Right ventricle myocardium superior (tissue), 1 donor: Measurements from ENCODE around the gene PTPRN2. TPM values are rescaled to one million over a fixed set of nuclear protein-coding genes. Genes with fewer than 3 reads are reported as not detected.

Experiments used
- ATAC-seq: fragments of 200-7000 bp; cut with Tn5 transposase; one replicate; pipeline ENCODE4 v1.9.1; 2020; ENCODE audit warnings: mild to moderate bottlenecking; ENCODE audit not compliant: poor library complexity
- DNase-seq: peaks from one replicate; pipeline ENCODE4 v3.0.0-alpha.2; 2020
- intact Hi-C: fragments of 100-400 bp; cut with DNase I; formaldehyde crosslinking; loops from one replicate; pipeline ENCODE4 v1.11.2; 2022
- total RNA-seq: library from RNA; stranded (reverse); fragmentation: NEBNext Ultra II Directional; extraction: Animal tissue kit (Norgen Biotek cat#: 25700); gene quantifications from one replicate; pipeline ENCODE4 v1.2.1, GENCODE V29; 2021
- donor health status: DM: no; HTN: yes; CAD: no; lungs with severe emphysema.

Gene PTPRN2
- total RNA-seq, 1 donor from 2014 or later: 1.2 TPM

GRCh38 chr7:157691586-157692459 is 895.8 kb downstream of the PTPRN2 start:
- DNase-seq (no peak), ATAC-seq (peak; percentile 19)
- intact Hi-C loops: no loop called here

- intact Hi-C loops: no loop called here
- DNase-seq (peak; percentile 72), ATAC-seq (peak; percentile 87)
These were observed 896.6 kb downstream of the PTPRN2 start for GRCh38 chr7:157690833-157691585.

- no peak for DNase-seq
- ATAC-seq: no peak
- intact Hi-C loops: no loop called here
These were observed 897.4 kb downstream of the PTPRN2 start for GRCh38 chr7:157690058-157690832.

GRCh38 chr7:157689269-157690057 is 898.2 kb downstream of the PTPRN2 start:
- intact Hi-C loops: no loop called here
- ATAC-seq: no peak
- DNase-seq: no peak

DNA sequence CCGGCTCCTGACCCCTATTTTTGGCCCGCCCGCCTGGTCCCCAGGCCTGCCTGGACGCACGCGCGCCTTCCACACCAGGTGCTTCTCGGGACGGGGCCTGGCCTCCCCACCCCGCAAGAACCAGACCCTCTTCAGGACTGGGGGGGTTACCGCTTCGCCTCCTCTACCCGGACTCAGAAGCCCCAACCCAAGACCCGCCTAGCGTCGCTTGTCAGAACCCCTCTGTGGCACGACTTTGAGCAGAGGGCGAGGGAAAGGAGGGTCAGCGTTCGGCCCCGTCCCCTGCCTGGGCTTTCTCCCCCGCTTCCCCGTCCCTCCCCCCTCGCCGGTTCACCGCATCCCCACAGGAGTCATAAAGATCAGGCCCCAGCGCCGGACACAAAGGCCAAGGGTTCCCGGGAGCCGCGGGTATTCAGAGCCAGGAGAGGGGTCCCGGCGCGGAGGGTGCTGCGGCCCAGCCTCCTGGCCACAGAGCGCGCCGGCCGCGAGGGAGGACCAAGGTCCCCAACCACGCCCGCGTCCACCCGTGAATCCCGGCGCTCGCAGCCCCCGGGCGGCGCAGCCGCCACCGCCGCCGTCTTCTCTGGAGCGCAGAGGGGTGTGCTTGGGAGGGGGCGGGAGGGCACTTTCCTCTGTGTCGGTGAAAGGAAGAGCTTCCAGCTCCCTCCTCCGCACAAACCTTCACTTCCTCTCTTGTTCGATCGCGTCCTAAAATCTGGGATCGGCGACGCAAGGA is 898.9 kb downstream of the PTPRN2 start:
- intact Hi-C loops: no loop called here

DNA sequence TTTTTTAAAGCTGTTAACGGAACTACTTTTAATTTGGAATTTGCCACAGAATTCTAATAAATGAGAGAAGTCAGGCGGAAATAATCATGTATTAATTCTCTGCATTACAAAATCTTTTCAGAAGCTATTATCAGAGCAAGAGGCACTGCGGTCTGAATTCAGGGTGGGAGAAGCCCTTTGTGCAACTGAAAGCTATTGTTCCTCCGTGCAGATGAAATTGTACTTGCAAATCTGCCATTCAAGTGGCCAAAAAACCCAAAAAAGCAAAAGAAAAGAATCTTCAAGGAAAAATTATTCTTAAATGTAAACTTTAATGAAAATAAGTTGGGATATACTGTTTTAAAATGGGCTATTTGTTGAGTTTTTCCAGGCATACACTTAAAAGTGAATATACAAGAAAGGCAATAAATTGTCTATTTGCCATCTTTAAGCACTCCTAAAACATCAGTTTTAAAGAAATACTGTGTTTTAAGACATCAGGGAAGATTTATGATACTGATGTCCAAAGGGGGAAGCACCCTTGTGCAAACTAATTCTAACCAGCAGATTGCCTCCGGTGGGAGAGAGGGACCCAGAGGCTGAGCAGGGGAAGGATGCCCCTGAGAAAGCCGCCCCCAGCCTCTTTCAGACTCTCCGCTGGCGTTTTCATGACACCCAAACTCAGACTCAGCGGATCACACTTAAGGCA is 899.6 kb downstream of the PTPRN2 start:
- intact Hi-C loops: no loop called here
- no peak for DNase-seq
- no peak for ATAC-seq

More for the DNA sequence above, 898.9 kb downstream of the PTPRN2 start:
- ATAC-seq (no peak), DNase-seq (peak; percentile 32)

DNA sequence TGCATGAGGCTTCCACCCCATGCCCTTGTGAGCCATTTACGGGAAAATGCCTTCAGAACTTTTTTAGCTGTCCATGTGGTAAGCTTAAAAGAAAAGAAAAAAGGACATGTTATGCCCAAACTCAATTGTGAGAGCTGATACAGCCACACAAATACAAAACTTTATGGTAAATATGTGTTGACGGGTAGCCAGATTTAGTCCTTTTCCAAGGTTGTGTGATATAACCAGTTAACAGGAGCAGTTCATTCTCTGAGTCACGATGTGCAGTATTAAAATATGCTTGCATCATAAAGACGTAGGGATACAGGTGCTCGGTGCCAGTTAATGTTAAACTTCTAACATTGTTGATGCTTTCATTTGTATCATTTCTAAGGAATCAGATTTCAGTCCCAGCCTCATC is 900.5 kb downstream of the PTPRN2 start:
- intact Hi-C loops: no loop called here
- ATAC-seq (no peak), DNase-seq (no peak)

- no peak for ATAC-seq
- intact Hi-C loops: no loop called here
These were observed 901.2 kb downstream of the PTPRN2 start for GRCh38 chr7:157686285-157686894.

DNA sequence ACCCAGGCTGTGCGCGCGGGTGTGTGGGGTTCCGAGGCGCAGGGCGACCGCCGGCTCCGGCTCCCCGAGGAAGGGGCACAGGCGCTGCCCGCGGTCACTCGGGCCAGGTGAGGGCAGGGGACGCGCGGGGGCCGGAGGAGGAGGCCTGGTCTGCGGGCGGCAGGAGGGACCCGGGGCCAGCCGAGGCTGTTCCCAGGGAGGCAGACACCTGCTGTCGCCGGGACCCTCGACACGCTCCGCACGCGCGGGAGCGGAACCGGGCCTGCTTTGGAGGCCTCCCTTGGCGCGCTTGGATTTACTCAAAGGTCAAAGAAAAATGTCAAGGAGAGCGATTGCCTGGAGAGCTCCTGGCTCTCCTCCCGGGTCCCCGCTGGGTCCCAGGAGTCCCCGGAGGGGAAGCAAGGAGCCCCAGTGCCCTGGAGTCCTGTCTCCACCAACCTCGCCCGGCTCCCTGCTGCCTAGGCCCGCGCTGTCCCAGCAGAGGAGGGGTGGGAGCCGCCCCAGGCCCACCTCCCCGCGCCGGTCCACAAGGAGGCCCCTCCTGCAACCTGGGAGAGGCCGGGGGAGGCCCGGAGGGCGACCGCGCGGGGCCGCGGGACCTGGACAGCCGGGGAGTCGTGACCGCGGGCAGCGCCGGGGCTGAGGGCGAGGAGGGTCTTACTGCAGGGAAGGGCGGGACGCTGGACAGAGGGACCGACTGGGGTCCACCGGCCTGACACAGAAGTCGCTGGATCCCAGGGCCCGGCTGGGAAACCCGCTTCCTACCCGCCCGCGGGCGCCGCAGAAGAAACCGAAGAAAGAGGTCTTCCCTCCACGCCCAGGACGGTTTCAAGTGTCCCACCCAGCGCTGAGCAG is 902.0 kb downstream of the PTPRN2 start:
- DNase-seq (peak; percentile 31), ATAC-seq (no peak)
- intact Hi-C loops: no loop called here

More at GRCh38 chr7:157686285-157686894, 901.2 kb downstream of the PTPRN2 start:
- no peak for DNase-seq

DNA sequence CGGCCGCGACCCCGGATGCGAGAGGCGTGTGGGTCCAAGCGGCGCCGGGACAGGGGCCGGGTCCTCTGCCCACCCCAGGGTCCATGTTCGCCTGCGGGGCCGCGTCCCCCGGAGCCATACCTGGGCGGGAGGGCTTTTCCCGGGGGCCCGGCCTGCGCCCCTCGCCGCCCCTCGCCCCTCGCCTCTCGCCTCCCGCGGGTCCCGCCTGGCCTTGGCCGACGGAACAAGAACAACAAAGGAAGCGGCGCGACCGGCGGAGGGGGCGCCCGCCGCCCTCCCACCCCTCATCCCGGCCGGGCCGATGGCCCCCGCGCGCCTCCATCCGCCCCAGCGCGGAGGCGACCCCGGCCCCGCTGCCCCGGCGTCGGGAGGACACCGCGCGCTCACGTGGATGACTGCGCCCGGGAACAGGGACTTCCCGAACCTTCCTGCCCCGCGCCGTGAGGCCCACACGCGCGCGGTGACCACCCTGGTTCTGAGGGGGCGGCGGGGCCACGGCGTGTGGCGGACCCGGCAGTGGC is 902.7 kb downstream of the PTPRN2 start:
- DNase-seq (peak; percentile 30), ATAC-seq (no peak)
- intact Hi-C loops: no loop called here

DNA sequence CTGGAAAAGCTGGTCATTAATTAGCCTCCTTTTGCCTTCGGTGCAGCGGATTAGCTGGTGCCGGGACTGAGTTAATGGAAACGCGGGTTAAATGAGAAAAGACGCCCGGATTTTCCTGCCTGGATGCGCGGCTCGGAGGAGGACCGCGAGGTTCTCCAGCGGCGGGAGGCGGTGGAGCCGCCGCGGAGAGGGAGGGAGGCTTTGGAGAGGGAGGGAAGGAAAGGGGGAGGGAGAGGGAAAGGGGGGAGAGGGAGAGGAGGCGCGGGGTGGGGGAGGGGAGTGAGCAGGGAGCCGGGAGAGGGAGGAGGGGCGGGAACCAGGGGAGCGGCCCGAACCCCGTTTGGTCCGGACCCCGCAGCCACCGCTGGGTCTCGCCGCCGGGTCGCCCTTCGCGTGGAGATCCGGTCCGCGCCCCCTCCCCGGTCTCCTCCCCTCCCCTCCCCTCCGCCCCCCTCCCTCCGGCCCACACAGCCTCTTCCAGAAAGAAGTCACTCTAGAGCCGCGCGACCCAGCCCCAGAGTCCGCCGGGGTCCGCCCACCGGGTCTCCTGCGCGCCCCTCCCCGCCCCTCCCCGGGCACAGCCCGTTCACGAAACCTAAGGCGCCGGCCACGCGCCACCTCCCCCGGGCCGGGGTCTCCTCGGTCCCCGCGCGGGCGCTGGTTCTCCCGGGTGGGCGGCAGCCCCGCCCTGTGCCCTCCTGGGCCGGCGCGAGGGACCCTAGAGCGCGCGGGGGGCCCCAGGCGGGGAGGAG is 903.3 kb downstream of the PTPRN2 start:
- peak; percentile 33 for DNase-seq

GRCh38 chr7:157683747-157684156 is 903.9 kb downstream of the PTPRN2 start:
- DNase-seq (no peak), ATAC-seq (no peak)
- intact Hi-C loops: no loop called here

More for the DNA sequence above, 903.3 kb downstream of the PTPRN2 start:
- ATAC-seq: peak; percentile 31
- intact Hi-C loops: no loop called here

DNA sequence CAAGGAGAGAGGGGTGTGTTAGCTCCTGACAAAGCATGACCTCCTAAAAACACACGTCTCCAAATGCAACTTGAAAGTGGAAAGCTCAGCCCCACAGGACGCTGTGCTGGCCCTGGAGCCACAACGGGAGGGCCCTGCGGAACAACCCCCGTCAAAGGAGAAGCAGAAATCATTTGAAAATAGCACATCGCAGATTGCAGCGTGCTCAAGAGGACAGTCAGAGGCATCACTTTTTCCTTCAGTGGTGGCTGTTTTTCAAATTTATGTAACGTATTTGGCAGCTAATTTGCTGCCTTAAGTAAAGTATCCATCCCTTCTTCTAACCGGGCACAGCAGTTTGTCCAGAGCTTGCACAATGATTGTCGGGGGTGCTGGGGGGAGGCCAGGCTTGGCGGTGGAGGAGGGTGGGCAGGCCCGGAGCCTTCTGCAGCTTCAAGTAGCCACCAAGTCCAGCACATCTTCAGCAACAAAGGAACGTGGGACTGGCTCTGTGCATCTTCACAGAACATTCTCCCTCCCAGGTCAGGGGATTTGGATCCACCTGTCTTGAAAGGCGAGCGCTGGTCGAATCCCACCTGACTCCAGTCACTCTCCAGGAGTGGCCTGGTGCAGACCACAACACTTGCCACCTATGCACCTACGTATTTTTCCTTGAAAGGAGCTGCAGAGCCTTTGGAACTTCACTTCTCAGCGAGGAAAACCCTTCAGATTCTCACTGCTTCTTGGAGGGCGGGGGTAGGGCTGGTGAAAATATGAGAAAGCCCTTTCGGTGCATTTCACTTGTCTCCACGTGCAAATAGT is 904.5 kb downstream of the PTPRN2 start:
- DNase-seq: no peak
- ATAC-seq: no peak
- intact Hi-C loops: no loop called here
